ENCODE results near the gene TSTD2. TPM values are rescaled to one million over a fixed set of nuclear protein-coding genes. Genes with fewer than 3 reads are reported as not detected.

TSTD2 gene
- polyA plus RNA-seq, 1 experiment, result 17.3 TPM

- ChIA-PET CTCF (no interaction called here), POLR2A (no interaction called here)
- Histone ChIP-seq H3K27me3 (ENCODE audit: control insufficient read depth, insufficient read depth, low read length) (peaks cover 9% of the 10 kb centered on the region), H3K4me3 (ENCODE audit: low read depth, low read length) (no peak overlapping the region), H3K9me3 (ENCODE audit: control insufficient read depth, insufficient read depth, low read length) (no peaks in the 10 kb centered on the region), H3K27ac (ENCODE audit: low read depth, low read length) (no peak overlapping the region)
- no peak for DNase-seq (ENCODE audit: low read depth, low spot score)
- TF ChIP-seq, protein P1, sequence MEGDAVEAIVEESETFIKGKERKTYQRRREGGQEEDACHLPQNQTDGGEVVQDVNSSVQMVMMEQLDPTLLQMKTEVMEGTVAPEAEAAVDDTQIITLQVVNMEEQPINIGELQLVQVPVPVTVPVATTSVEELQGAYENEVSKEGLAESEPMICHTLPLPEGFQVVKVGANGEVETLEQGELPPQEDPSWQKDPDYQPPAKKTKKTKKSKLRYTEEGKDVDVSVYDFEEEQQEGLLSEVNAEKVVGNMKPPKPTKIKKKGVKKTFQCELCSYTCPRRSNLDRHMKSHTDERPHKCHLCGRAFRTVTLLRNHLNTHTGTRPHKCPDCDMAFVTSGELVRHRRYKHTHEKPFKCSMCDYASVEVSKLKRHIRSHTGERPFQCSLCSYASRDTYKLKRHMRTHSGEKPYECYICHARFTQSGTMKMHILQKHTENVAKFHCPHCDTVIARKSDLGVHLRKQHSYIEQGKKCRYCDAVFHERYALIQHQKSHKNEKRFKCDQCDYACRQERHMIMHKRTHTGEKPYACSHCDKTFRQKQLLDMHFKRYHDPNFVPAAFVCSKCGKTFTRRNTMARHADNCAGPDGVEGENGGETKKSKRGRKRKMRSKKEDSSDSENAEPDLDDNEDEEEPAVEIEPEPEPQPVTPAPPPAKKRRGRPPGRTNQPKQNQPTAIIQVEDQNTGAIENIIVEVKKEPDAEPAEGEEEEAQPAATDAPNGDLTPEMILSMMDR (IDR thresholded peaks at IDR 0.05; ENCODE audit: low read depth, low read length), result no peak
Observed at GRCh38 chr9:97553141-97553540, 80.0 kb downstream of the TSTD2 start.

DNA sequence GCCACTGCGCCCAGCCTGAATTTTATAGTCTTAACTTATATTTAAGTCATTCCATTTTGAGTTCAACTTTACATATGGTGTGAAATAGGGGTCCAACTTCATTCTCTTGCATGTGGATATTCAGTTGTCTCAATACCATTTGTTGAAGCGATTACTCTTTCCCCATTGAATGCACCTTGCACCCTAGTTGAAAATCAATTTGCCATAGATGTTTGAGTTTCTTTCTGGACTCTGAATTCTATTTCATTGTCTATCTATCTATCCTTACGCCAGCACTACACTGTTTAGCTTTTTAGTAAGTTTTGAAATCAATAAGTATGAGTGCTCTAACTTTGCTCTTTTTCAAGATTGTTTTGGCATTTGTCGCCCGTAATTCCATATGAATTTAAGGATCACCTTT, 81.9 kb downstream of the TSTD2 start:
- ChIA-PET CTCF (no interaction called here), POLR2A (no interaction called here)
- Histone ChIP-seq H3K27me3 (ENCODE audit: control insufficient read depth, insufficient read depth, low read length) (peaks cover 9% of the 10 kb centered on the region), H3K4me3 (ENCODE audit: low read depth, low read length) (no peak overlapping the region), H3K27ac (ENCODE audit: low read depth, low read length) (no peak overlapping the region), H3K9me3 (ENCODE audit: control insufficient read depth, insufficient read depth, low read length) (no peaks in the 10 kb centered on the region)
- TF ChIP-seq, protein P1 (IDR thresholded peaks at IDR 0.05; ENCODE audit: low read depth, low read length), result no peak
- no peak for DNase-seq (ENCODE audit: low read depth, low spot score)

GRCh38 chr9:97550386-97550785, 82.8 kb downstream of the TSTD2 start:
- CTCF ChIA-PET, result no interaction called here
- TF ChIP-seq, protein P1 (IDR thresholded peaks at IDR 0.05; ENCODE audit: low read depth, low read length), result no peak

More at GRCh38 chr9:97550386-97550785, 82.8 kb downstream of the TSTD2 start:
- Histone ChIP-seq H3K4me3 (ENCODE audit: low read depth, low read length) (no peak overlapping the region), H3K27ac (ENCODE audit: low read depth, low read length) (no peak overlapping the region), H3K27me3 (ENCODE audit: control insufficient read depth, insufficient read depth, low read length) (peaks cover 11% of the 10 kb centered on the region), H3K9me3 (ENCODE audit: control insufficient read depth, insufficient read depth, low read length) (no peaks in the 10 kb centered on the region)
- no peak for DNase-seq (ENCODE audit: low read depth, low spot score)
- POLR2A ChIA-PET, result no interaction called here

Other genes starting within 250 kb of the TSTD2 start
- 7.3 and 8.2 TPM in 2 replicates for gene TDRD7, start 221.3 kb downstream of the TSTD2 start, polyA plus RNA-seq (2011; rRNA removed)
- 0.10 and 0.19 TPM in 2 replicates for gene TMOD1, start 131.7 kb downstream of the TSTD2 start, polyA plus RNA-seq (2011; rRNA removed)
- 28.8 and 39.2 TPM in 2 replicates for gene NCBP1, start 453 bp upstream of the TSTD2 start, polyA plus RNA-seq (2011; rRNA removed)
- 3.5 and 4.7 TPM in 2 replicates for gene XPA, start 64.0 kb upstream of the TSTD2 start, polyA plus RNA-seq (2011; rRNA removed)
- 0.06 and 0.07 TPM in 2 replicates for gene FOXE1, start 219.9 kb upstream of the TSTD2 start, polyA plus RNA-seq (2011; rRNA removed)

All from AG04450 (cell line).